ENCODE measurements around the gene PNPLA1. TPM values are rescaled to one million over a fixed set of nuclear protein-coding genes. Genes with fewer than 3 reads are reported as not detected.

Gene PNPLA1
- total RNA-seq, 1 donor from 2014 or later = not detected

- no peaks in the 10 kb centered on the region for H3K4me1 Mint-ChIP-seq
- no peaks in the 10 kb centered on the region for H3K9me3 Mint-ChIP-seq
- intact Hi-C loops (cut with micrococcal nuclease) = no loop called here
- ATAC-seq (ENCODE audit: low read depth) (no peak), DNase-seq (no peak)
- CTCF ChIA-PET = no interaction called here
- TF ChIP-seq CTCF (IDR thresholded peaks at IDR 0.05) = no peak
- H3K27ac Mint-ChIP-seq = no peak overlapping the region
- peaks cover 80% of the 10 kb centered on the region for H3K36me3 Mint-ChIP-seq (ENCODE audit: low read depth)
- no peak overlapping the region for H3K4me3 Mint-ChIP-seq
- POLR2A ChIA-PET = no interaction called here
- no peaks in the 10 kb centered on the region for H3K27me3 Mint-ChIP-seq
These were observed 44.9 kb upstream of the PNPLA1 start for GRCh38 chr6:36224918-36225461.

- Mint-ChIP-seq H3K9me3 (no peaks in the 10 kb centered on the region), H3K27ac (no peak overlapping the region), H3K4me3 (no peak overlapping the region), H3K36me3 (ENCODE audit: low read depth) (peaks cover 88% of the 10 kb centered on the region), H3K4me1 (no peaks in the 10 kb centered on the region), H3K27me3 (no peaks in the 10 kb centered on the region)
- ATAC-seq (ENCODE audit: low read depth) (no peak), DNase-seq (no peak)
- ChIA-PET POLR2A (no interaction called here), CTCF (no interaction called here)
- no peak for TF ChIP-seq CTCF (IDR thresholded peaks at IDR 0.05)
- intact Hi-C loops (cut with micrococcal nuclease) = no loop called here
These were observed 43.3 kb upstream of the PNPLA1 start for GRCh38 chr6:36226438-36227047.

GRCh38 chr6:36227379-36228228, 42.3 kb upstream of the PNPLA1 start:
- ATAC-seq (ENCODE audit: low read depth) (no peak), DNase-seq (no peak)
- peaks cover 86% of the 10 kb centered on the region for H3K36me3 Mint-ChIP-seq (ENCODE audit: low read depth)
- H3K4me3 Mint-ChIP-seq = no peak overlapping the region
- no peak overlapping the region for H3K27ac Mint-ChIP-seq
- H3K4me1 Mint-ChIP-seq = no peaks in the 10 kb centered on the region
- POLR2A ChIA-PET = no interaction called here
- H3K9me3 Mint-ChIP-seq = no peaks in the 10 kb centered on the region
- CTCF ChIA-PET = no interaction called here
- TF ChIP-seq CTCF (IDR thresholded peaks at IDR 0.05) = no peak
- H3K27me3 Mint-ChIP-seq = no peaks in the 10 kb centered on the region
- intact Hi-C loops (cut with micrococcal nuclease) = no loop called here

GRCh38 chr6:36229223-36229622, 40.6 kb upstream of the PNPLA1 start:
- TF ChIP-seq CTCF (IDR thresholded peaks at IDR 0.05) = no peak
- ChIA-PET CTCF (interaction anchor here (0.6 kb wide), 1 partner anchor 76 kb away, joined by 3 read pairs; no protein-coding TSS in a partner anchor), POLR2A (interaction anchor here (0.6 kb wide), 1 partner anchor 210 kb away, joined by 8 read pairs; no protein-coding TSS in a partner anchor)
- Mint-ChIP-seq H3K9me3 (no peaks in the 10 kb centered on the region), H3K36me3 (ENCODE audit: low read depth) (peaks cover 83% of the 10 kb centered on the region), H3K27ac (no peak overlapping the region), H3K27me3 (no peaks in the 10 kb centered on the region), H3K4me3 (no peak overlapping the region), H3K4me1 (no peaks in the 10 kb centered on the region)
- DNase-seq = no peak
- ATAC-seq (ENCODE audit: low read depth) = no peak
- intact Hi-C loops (cut with micrococcal nuclease) = no loop called here

GRCh38 chr6:36230371-36230770, 39.5 kb upstream of the PNPLA1 start:
- POLR2A ChIA-PET = no interaction called here
- no peaks in the 10 kb centered on the region for H3K27me3 Mint-ChIP-seq
- CTCF ChIA-PET = no interaction called here
- H3K9me3 Mint-ChIP-seq = no peaks in the 10 kb centered on the region
- TF ChIP-seq CTCF (IDR thresholded peaks at IDR 0.05) = no peak
- no peak overlapping the region for H3K27ac Mint-ChIP-seq
- peaks cover 75% of the 10 kb centered on the region for H3K36me3 Mint-ChIP-seq (ENCODE audit: low read depth)
- no peaks in the 10 kb centered on the region for H3K4me1 Mint-ChIP-seq
- intact Hi-C loops (cut with micrococcal nuclease) = no loop called here
- H3K4me3 Mint-ChIP-seq = no peak overlapping the region
- DNase-seq = no peak
- no peak for ATAC-seq (ENCODE audit: low read depth)
